ENCODE data around the gene ACTR6. TPM values are rescaled to one million over a fixed set of nuclear protein-coding genes. Genes with fewer than 3 reads are reported as not detected.
A peak's percentile ranks its signal among the peaks of the same experiment; 100 is the strongest.

ACTR6 gene
- total and polyA plus RNA-seq, 9 of the 15 experiments (the other 6 are each of a cell fraction or from before 2014, with no cell fraction given) = 26.1 to 109 (median 70.9) TPM

GRCh38 chr12:100266835-100267602 is 66.4 kb downstream of the ACTR6 start, which contains the start of the genes DEPDC4 and SCYL2 (continued):
- TF ChIP-seq GTF2B (IDR thresholded peaks at IDR 0.05; ENCODE audit: extremely low read depth, insufficient read length) (no peak), BCOR (IDR thresholded peaks at IDR 0.05) (no peak), RBBP5 (IDR thresholded peaks at IDR 0.05; ENCODE audit: borderline replicate concordance, insufficient read depth, low read length, poor library complexity, severe bottlenecking) (peak; percentile 94), HLTF (IDR thresholded peaks at IDR 0.05) (no peak), SP2 (IDR thresholded peaks at IDR 0.05; ENCODE audit: extremely low read depth, low read depth, low read length, poor library complexity, severe bottlenecking) (no peak), TEAD2 (tag; IDR thresholded peaks at IDR 0.05) (no peak), JUNB (CRISPR knock-in tag; conservative IDR thresholded peaks at IDR 0.05) (peak; percentile 85), GATA2 (CRISPR knock-in tag; IDR thresholded peaks at IDR 0.05) (no peak), ZNF133 (CRISPR knock-in tag; IDR thresholded peaks at IDR 0.05) (no peak), CBFA2T3 (IDR thresholded peaks at IDR 0.05) (no peak), TBP (optimal IDR thresholded peaks at IDR 0.05; ENCODE audit: low read depth, low read length) (peak; percentile 56), DIDO1 (tag; IDR thresholded peaks at IDR 0.05; ENCODE audit: low read depth) (no peak), ZNF324 (CRISPR knock-in tag; IDR thresholded peaks at IDR 0.05) (no peak), KDM1A (IDR thresholded peaks at IDR 0.05) (no peak), FOXK2 (conservative IDR thresholded peaks at IDR 0.05 in 1 of 2, IDR thresholded peaks at IDR 0.05 in 1 of 2; ENCODE audit: low read depth in 2 of 2) (peak in 1 of 2 experiments; percentile 41; a peak in 1 of 4 replicates), HDAC1 (IDR thresholded peaks at IDR 0.05) (peak in 1 of 2 experiments; percentile 48; a peak in 1 of 4 replicates), MXI1 (IDR thresholded peaks at IDR 0.05; ENCODE audit: low read depth, low read length) (no peak), TSC22D4 (tag; IDR thresholded peaks at IDR 0.05) (no peak), ZBTB43 (CRISPR knock-in tag; IDR thresholded peaks at IDR 0.05) (no peak), ZNF143 (CRISPR knock-in tag; IDR thresholded peaks at IDR 0.05) (no peak), FOXJ2 (tag; IDR thresholded peaks at IDR 0.05) (no peak), ZNF551 (CRISPR knock-in tag; IDR thresholded peaks at IDR 0.05) (no peak)
- TF ChIP-seq, protein P1, sequence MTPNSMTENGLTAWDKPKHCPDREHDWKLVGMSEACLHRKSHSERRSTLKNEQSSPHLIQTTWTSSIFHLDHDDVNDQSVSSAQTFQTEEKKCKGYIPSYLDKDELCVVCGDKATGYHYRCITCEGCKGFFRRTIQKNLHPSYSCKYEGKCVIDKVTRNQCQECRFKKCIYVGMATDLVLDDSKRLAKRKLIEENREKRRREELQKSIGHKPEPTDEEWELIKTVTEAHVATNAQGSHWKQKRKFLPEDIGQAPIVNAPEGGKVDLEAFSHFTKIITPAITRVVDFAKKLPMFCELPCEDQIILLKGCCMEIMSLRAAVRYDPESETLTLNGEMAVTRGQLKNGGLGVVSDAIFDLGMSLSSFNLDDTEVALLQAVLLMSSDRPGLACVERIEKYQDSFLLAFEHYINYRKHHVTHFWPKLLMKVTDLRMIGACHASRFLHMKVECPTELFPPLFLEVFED (CRISPR knock-in tag; conservative IDR thresholded peaks at IDR 0.05) = no peak
- TF ChIP-seq, protein P2, sequence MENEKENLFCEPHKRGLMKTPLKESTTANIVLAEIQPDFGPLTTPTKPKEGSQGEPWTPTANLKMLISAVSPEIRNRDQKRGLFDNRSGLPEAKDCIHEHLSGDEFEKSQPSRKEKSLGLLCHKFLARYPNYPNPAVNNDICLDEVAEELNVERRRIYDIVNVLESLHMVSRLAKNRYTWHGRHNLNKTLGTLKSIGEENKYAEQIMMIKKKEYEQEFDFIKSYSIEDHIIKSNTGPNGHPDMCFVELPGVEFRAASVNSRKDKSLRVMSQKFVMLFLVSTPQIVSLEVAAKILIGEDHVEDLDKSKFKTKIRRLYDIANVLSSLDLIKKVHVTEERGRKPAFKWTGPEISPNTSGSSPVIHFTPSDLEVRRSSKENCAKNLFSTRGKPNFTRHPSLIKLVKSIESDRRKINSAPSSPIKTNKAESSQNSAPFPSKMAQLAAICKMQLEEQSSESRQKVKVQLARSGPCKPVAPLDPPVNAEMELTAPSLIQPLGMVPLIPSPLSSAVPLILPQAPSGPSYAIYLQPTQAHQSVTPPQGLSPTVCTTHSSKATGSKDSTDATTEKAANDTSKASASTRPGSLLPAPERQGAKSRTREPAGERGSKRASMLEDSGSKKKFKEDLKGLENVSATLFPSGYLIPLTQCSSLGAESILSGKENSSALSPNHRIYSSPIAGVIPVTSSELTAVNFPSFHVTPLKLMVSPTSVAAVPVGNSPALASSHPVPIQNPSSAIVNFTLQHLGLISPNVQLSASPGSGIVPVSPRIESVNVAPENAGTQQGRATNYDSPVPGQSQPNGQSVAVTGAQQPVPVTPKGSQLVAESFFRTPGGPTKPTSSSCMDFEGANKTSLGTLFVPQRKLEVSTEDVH (IDR thresholded peaks at IDR 0.05; ENCODE audit: low read depth, partially characterized antibody) = no peak

Data from K562 (cell line).